Lung (tissue), 12 donors: ENCODE measurements around the gene TBC1D23. TPM values are rescaled to one million over a fixed set of nuclear protein-coding genes. Genes with fewer than 3 reads are reported as not detected.
"Not testable (repeated sequence)": the region's sequence is repeated elsewhere in the genome, so short reads cannot be mapped to it uniquely, and the experiment has no call there.

ENCODE experiments used
- ATAC-seq: fragments of 200-7000 bp; cut with Tn5 transposase; one replicate; pipeline ENCODE4 v1.9.1; 2020; ENCODE audit warnings: moderate number of reproducible peaks; ENCODE audit not compliant: insufficient read depth, low FRiP score
- DNase-seq, 3 donors: peaks; one replicate each; pipeline ENCODE4 v3.0.0-alpha.2; 2013 to 2017
- H3K27ac ChIP-seq, 2 donors: one replicate each; pipeline ENCODE4 v1.5.1; 2013; ENCODE audit warnings: mild to moderate bottlenecking in 2 of 2, moderate library complexity in 2 of 2, control low read depth in 1 of 2, inconsistent platforms in 1 of 2, low read depth in 1 of 2, low read length in 1 of 2
- H3K27me3 ChIP-seq, 3 donors: one replicate each; pipeline ENCODE4 v1.5.1; 2013; ENCODE audit warnings: low read length in 2 of 3; ENCODE audit not compliant: control insufficient read depth in 3 of 3, insufficient read depth in 3 of 3
- H3K36me3 ChIP-seq, 4 donors: one replicate each; pipeline ENCODE4 v1.5.1; 2013; ENCODE audit warnings: low read length in 4 of 4, mild to moderate bottlenecking in 1 of 4, moderate library complexity in 1 of 4; ENCODE audit not compliant: control insufficient read depth in 4 of 4, insufficient read depth in 4 of 4
- H3K4me1 ChIP-seq, 5 donors: one replicate each; pipeline ENCODE4 v1.5.1; 2013; ENCODE audit warnings: low read length in 5 of 5, mild to moderate bottlenecking in 2 of 5, moderate library complexity in 1 of 5; ENCODE audit not compliant: control insufficient read depth in 5 of 5, insufficient read depth in 5 of 5
- H3K4me3 ChIP-seq: one replicate; pipeline ENCODE4 v1.5.1; 2013; ENCODE audit warnings: mild to moderate bottlenecking, control low read depth, moderate library complexity
- H3K9ac ChIP-seq, 2 donors: one replicate each; pipeline ENCODE4 v1.5.1; 2013; ENCODE audit warnings: low read length in 2 of 2, control low read depth in 1 of 2; ENCODE audit not compliant: insufficient read depth in 1 of 2
- H3K9me3 ChIP-seq, 4 donors: one replicate each; pipeline ENCODE4 v1.5.1; 2013; ENCODE audit warnings: low read length in 3 of 4, mild to moderate bottlenecking in 1 of 4, moderate library complexity in 1 of 4; ENCODE audit not compliant: control insufficient read depth in 4 of 4, insufficient read depth in 3 of 4
- WGBS, 2 donors: extraction: QIAGEN DNeasy Blood & Tissue Kit; methylation state at CpG; one replicate each; pipeline ENCODE4 v1.1.7; 2013; 5-methylcytosine and 5-hydroxymethylcytosine counted together
- polyA plus RNA-seq, 2 donors: library from polyadenylated mRNA; stranded (reverse); fragments of 200-250 nt; gene quantifications; one replicate each; pipeline ENCODE4 v1.2.1, GENCODE V29; 2013
- total RNA-seq, 2 donors: library from RNA; depleted of rRNA in 1 of 2; stranded (reverse); fragments of >200 nt in 1 of 2; gene quantifications; one replicate each; pipeline ENCODE4 v1.2.1, GENCODE V29; 2014 to 2021
- TF ChIP-seq, protein P1 (sequence below): IDR thresholded peaks from 2 replicates; pipeline ENCODE4 v1.5.1; 2012; ENCODE audit warnings: mild to moderate bottlenecking; ENCODE audit errors: control extremely low read depth, extremely low read depth
- donor health status: control.
- donor health status: control.
- donor health status: Bipolar disorder and iron deficiency.
- donor health status: healthy.
- donor health status: DM: yes; HTN: yes; CAD: no.

The TBC1D23 gene
- total and polyA plus RNA-seq, 4 donors, result 15.7 to 60.6 (median 26.9) TPM

DNA sequence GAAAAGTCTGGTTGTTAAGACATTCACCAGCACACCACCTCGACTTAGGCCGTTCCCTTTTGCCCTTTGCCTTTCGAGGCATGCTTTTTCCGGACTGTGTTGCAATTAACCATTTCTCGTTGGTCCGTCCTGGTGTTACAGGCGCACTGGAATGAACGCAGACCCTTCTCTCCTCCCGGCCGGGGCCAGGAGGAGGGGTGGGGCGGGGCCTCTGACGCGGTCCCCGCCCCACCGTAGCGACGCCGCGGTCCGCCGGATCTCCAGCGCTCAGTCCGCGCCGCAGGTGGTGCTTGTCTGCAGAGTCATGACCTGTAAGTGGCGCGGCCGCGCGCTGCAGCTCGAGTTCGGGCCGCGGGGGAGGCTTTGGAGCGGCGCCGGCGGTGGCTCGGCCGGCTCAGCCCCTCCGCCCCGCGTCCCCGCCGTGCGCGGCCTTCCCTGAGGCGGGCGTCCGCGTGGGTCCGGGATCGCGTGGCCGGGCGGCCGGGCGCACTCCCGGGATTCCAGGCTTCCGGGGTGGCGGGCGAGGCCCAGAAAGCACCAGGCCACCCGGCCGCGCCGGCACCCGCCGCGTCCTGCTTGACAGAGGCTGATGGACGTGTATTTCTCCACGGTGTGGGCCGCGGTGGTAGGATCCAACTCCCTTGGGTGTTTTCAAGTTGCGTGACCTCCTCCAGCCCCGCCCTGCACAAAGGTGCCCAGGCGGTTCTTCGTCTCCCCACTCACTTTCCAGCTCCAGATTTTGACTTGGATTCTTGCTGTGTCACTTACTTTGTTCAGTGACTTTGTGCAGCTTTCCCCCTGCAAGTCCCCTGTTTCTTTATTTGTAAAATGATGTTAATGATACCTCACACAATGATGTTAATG lies 73.9 kb downstream of the TBC1D23 start, which contains the start of gene NIT2:
TSS of gene NIT2 (plus strand) at position 270 of the 864 bp plus-strand sequence. CDS start at position 305, 35 bp downstream.
- peak within 1 kb of the TSS; percentile 72 to 88 for H3K9ac ChIP-seq
- H3K36me3 ChIP-seq, result peaks cover 0 to 3% (median 3%) of the 10 kb centered on the region in 4 donors
- H3K9me3 ChIP-seq, result no peaks in the 10 kb centered on the region
- TF ChIP-seq, protein P1, sequence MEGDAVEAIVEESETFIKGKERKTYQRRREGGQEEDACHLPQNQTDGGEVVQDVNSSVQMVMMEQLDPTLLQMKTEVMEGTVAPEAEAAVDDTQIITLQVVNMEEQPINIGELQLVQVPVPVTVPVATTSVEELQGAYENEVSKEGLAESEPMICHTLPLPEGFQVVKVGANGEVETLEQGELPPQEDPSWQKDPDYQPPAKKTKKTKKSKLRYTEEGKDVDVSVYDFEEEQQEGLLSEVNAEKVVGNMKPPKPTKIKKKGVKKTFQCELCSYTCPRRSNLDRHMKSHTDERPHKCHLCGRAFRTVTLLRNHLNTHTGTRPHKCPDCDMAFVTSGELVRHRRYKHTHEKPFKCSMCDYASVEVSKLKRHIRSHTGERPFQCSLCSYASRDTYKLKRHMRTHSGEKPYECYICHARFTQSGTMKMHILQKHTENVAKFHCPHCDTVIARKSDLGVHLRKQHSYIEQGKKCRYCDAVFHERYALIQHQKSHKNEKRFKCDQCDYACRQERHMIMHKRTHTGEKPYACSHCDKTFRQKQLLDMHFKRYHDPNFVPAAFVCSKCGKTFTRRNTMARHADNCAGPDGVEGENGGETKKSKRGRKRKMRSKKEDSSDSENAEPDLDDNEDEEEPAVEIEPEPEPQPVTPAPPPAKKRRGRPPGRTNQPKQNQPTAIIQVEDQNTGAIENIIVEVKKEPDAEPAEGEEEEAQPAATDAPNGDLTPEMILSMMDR, result no peak
- WGBS, 2 donors, result 0 to 1% methylated on average over 51 to 77 of the region's 77 CpGs
- DNase-seq (peak; percentile 83 to 90 (median 87)), ATAC-seq (peak; percentile 97)
- H3K27me3 ChIP-seq, result no peaks in the 10 kb centered on the region
- peaks cover 0 to 8% (median 0%) of the 10 kb centered on the region in 5 donors for H3K4me1 ChIP-seq
- peak within 1 kb of the TSS; percentile 85 to 92 for H3K27ac ChIP-seq
- peak within 1 kb of the TSS; percentile 79 for H3K4me3 ChIP-seq

DNA sequence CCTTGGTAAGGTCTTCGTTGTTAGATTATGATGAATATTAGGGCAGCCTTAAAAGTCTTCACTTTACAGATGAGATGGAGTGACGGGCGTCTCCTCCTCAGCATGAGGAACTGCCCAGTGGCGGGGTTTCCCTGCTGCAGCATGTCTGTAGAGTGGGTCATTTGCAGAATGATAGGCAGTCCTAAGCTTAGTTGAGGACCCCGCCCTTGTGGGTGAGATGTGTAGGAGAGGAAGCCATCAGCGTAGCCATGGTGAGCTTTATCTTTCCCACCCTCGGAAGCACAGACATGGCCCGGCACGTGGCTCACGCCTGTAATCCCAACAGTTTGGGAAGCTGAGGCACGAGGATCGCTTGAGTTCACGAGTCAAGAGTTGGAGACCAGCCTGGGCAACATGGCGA lies 74.6 kb downstream of the TBC1D23 start:
- TF ChIP-seq, protein P1, result no peak

DNA sequence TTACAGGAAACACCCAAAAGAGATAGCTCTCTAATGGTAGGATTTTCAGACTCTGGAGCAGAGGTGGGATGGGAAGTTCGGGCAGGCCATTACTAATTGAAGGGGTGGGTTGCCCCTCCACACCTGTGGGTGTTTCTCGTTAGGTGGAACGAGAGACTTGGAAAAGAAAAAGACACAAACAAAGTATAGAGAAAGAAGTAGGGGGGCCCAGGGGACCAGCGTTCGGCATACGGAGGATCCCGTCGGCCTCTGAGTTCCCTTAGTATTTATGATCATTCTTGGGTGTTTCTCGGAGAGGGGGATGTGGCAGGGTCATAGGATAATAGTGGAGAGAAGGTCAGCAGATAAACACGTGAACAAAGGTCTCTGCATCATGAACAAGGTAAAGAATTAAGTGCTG lies 75.4 kb downstream of the TBC1D23 start:
- H3K4me1 ChIP-seq, DNase-seq, H3K9me3 ChIP-seq, H3K27me3 ChIP-seq, H3K9ac ChIP-seq, ATAC-seq, H3K4me3 ChIP-seq, H3K36me3 ChIP-seq, H3K27ac ChIP-seq: not testable (repeated sequence)
- WGBS, 2 donors, result 91 to 96% methylated on average over 10 of the region's 10 CpGs

More for the DNA sequence above, 74.6 kb downstream of the TBC1D23 start:
- Histone ChIP-seq H3K4me3 (no peak overlapping the region), H3K9me3 (no peaks in the 10 kb centered on the region), H3K4me1 (peaks cover 0 to 8% (median 0%) of the 10 kb centered on the region in 5 donors), H3K36me3 (peaks cover 0 to 8% (median 6%) of the 10 kb centered on the region in 4 donors), H3K27ac (peak overlapping the region; percentile 2 to 26), H3K27me3 (no peaks in the 10 kb centered on the region), H3K9ac (peak overlapping the region; percentile 42 to 59)
- ATAC-seq (no peak), DNase-seq (peak in 2 of 3 donors; percentile 17)
- 56 to 58% methylated on average over 14 of the region's 14 CpGs for WGBS, 2 donors

- H3K4me1 ChIP-seq, result peaks cover 0 to 8% (median 0%) of the 10 kb centered on the region in 5 donors
- ATAC-seq (no peak), DNase-seq (peak in 2 of 3 donors; percentile 48 to 52)
- H3K9me3 ChIP-seq, result no peaks in the 10 kb centered on the region
- H3K27ac ChIP-seq, result peak overlapping the region in 1 of 2 donors; percentile 13
- H3K9ac ChIP-seq, result no peak overlapping the region
- 70 to 87% methylated on average over 10 of the region's 10 CpGs for WGBS, 2 donors
- TF ChIP-seq, protein P1, result no peak
- peaks cover 8 to 15% (median 12%) of the 10 kb centered on the region in 4 donors for H3K36me3 ChIP-seq
- no peaks in the 10 kb centered on the region for H3K27me3 ChIP-seq
- H3K4me3 ChIP-seq, result no peak overlapping the region
Measured at GRCh38 chr3:100338911-100339310, 78.1 kb downstream of the TBC1D23 start.
